ENCODE results near the gene POLRMT.
A peak's percentile ranks its signal among the peaks of the same experiment; 100 is the strongest.

POLRMT gene

GRCh38 chr19:615619-616018, 17.7 kb downstream of the POLRMT start:
- H3K4me1 ChIP-seq (ENCODE audit: insufficient read depth, low read length) = no peaks in the 10 kb centered on the region
- no peaks in the 10 kb centered on the region for H3K27me3 ChIP-seq (ENCODE audit: insufficient read depth, low read length)
- 95% methylated on average over 33 of the region's 33 CpGs for WGBS
- no peaks in the 10 kb centered on the region for H3K9me3 ChIP-seq (ENCODE audit: insufficient read depth, low read depth, low read length)
- H3K27ac ChIP-seq (ENCODE audit: low read depth, low read length) = no peak overlapping the region
- peaks cover 39% of the 10 kb centered on the region for H3K36me3 ChIP-seq (ENCODE audit: insufficient read depth, low read length)
- no peak overlapping the region for H3K9ac ChIP-seq (ENCODE audit: low read depth, low read length)
- no peak overlapping the region for H3K4me3 ChIP-seq (ENCODE audit: low read length)

GRCh38 chr19:613732-614567, 19.4 kb downstream of the POLRMT start:
- Histone ChIP-seq H3K36me3 (ENCODE audit: insufficient read depth, low read length) (peaks cover 25% of the 10 kb centered on the region), H3K9ac (ENCODE audit: low read depth, low read length) (no peak overlapping the region), H3K9me3 (ENCODE audit: insufficient read depth, low read depth, low read length) (no peaks in the 10 kb centered on the region), H3K4me3 (ENCODE audit: low read length) (no peak overlapping the region), H3K4me1 (ENCODE audit: insufficient read depth, low read length) (no peaks in the 10 kb centered on the region), H3K27me3 (ENCODE audit: insufficient read depth, low read length) (no peaks in the 10 kb centered on the region), H3K27ac (ENCODE audit: low read depth, low read length) (no peak overlapping the region)
- 95% methylated on average over 54 of the region's 54 CpGs for WGBS

GRCh38 chr19:612941-613340, 20.4 kb downstream of the POLRMT start:
- Histone ChIP-seq H3K9me3 (ENCODE audit: insufficient read depth, low read depth, low read length) (no peaks in the 10 kb centered on the region), H3K4me1 (ENCODE audit: insufficient read depth, low read length) (no peaks in the 10 kb centered on the region), H3K4me3 (ENCODE audit: low read length) (no peak overlapping the region), H3K27me3 (ENCODE audit: insufficient read depth, low read length) (no peaks in the 10 kb centered on the region), H3K9ac (ENCODE audit: low read depth, low read length) (no peak overlapping the region), H3K36me3 (ENCODE audit: insufficient read depth, low read length) (peaks cover 16% of the 10 kb centered on the region), H3K27ac (ENCODE audit: low read depth, low read length) (no peak overlapping the region)
- 95% methylated on average over 33 of the region's 33 CpGs for WGBS

- no peaks in the 10 kb centered on the region for H3K9me3 ChIP-seq (ENCODE audit: insufficient read depth, low read depth, low read length)
- H3K4me3 ChIP-seq (ENCODE audit: low read length) = no peak overlapping the region
- no peak overlapping the region for H3K27ac ChIP-seq (ENCODE audit: low read depth, low read length)
- WGBS = 83% methylated on average over 12 of the region's 13 CpGs
- H3K4me1 ChIP-seq (ENCODE audit: insufficient read depth, low read length) = no peaks in the 10 kb centered on the region
- peaks cover 11% of the 10 kb centered on the region for H3K36me3 ChIP-seq (ENCODE audit: insufficient read depth, low read length)
- H3K9ac ChIP-seq (ENCODE audit: low read depth, low read length) = no peak overlapping the region
- no peaks in the 10 kb centered on the region for H3K27me3 ChIP-seq (ENCODE audit: insufficient read depth, low read length)
Measured at GRCh38 chr19:611481-611868, 21.9 kb downstream of the POLRMT start.

GRCh38 chr19:610801-611480, 22.4 kb downstream of the POLRMT start:
- no peak overlapping the region; the same call in 1 of the 2 replicates for H3K27ac ChIP-seq (ENCODE audit: low read depth, low read length)
- H3K9me3 ChIP-seq (ENCODE audit: insufficient read depth, low read depth, low read length) = no peaks in the 10 kb centered on the region
- H3K4me1 ChIP-seq (ENCODE audit: insufficient read depth, low read length) = no peaks in the 10 kb centered on the region
- WGBS = 58% methylated on average over 36 of the region's 36 CpGs
- H3K4me3 ChIP-seq (ENCODE audit: low read length) = no peak overlapping the region
- H3K36me3 ChIP-seq (ENCODE audit: insufficient read depth, low read length) = peaks cover 11% of the 10 kb centered on the region
- H3K9ac ChIP-seq (ENCODE audit: low read depth, low read length) = peak overlapping the region; percentile 12; the same call in 1 of the 2 replicates
- H3K27me3 ChIP-seq (ENCODE audit: insufficient read depth, low read length) = no peaks in the 10 kb centered on the region

- no peaks in the 10 kb centered on the region for H3K27me3 ChIP-seq (ENCODE audit: insufficient read depth, low read length)
- H3K4me1 ChIP-seq (ENCODE audit: insufficient read depth, low read length) = no peaks in the 10 kb centered on the region
- H3K9ac ChIP-seq (ENCODE audit: low read depth, low read length) = no peak overlapping the region
- H3K9me3 ChIP-seq (ENCODE audit: insufficient read depth, low read depth, low read length) = no peaks in the 10 kb centered on the region
- H3K27ac ChIP-seq (ENCODE audit: low read depth, low read length) = no peak overlapping the region; the same call in 1 of the 2 replicates
- WGBS = 79% methylated on average over 35 of the region's 38 CpGs
- peaks cover 11% of the 10 kb centered on the region for H3K36me3 ChIP-seq (ENCODE audit: insufficient read depth, low read length)
- no peak overlapping the region for H3K4me3 ChIP-seq (ENCODE audit: low read length)
Measured at GRCh38 chr19:610071-610800, 23.1 kb downstream of the POLRMT start.

- WGBS = 94% methylated on average over 22 of the region's 22 CpGs
- Histone ChIP-seq H3K36me3 (ENCODE audit: insufficient read depth, low read length) (peaks cover 2% of the 10 kb centered on the region; the same call in 1 of the 2 replicates), H3K4me3 (ENCODE audit: low read length) (no peak overlapping the region), H3K9ac (ENCODE audit: low read depth, low read length) (no peak overlapping the region), H3K4me1 (ENCODE audit: insufficient read depth, low read length) (no peaks in the 10 kb centered on the region), H3K9me3 (ENCODE audit: insufficient read depth, low read depth, low read length) (no peaks in the 10 kb centered on the region), H3K27me3 (ENCODE audit: insufficient read depth, low read length) (no peaks in the 10 kb centered on the region), H3K27ac (ENCODE audit: low read depth, low read length) (no peak overlapping the region)
Measured at GRCh38 chr19:609004-609346, 24.4 kb downstream of the POLRMT start.

- Histone ChIP-seq H3K4me1 (ENCODE audit: insufficient read depth, low read length) (no peaks in the 10 kb centered on the region), H3K9me3 (ENCODE audit: insufficient read depth, low read depth, low read length) (no peaks in the 10 kb centered on the region), H3K4me3 (ENCODE audit: low read length) (no peak overlapping the region), H3K27me3 (ENCODE audit: insufficient read depth, low read length) (no peaks in the 10 kb centered on the region), H3K9ac (ENCODE audit: low read depth, low read length) (no peak overlapping the region), H3K36me3 (ENCODE audit: insufficient read depth, low read length) (peaks cover 2% of the 10 kb centered on the region; the same call in 1 of the 2 replicates), H3K27ac (ENCODE audit: low read depth, low read length) (no peak overlapping the region)
- 89% methylated on average over 30 of the region's 30 CpGs for WGBS
Measured at GRCh38 chr19:608155-609003, 25.0 kb downstream of the POLRMT start.

- Histone ChIP-seq H3K27ac (ENCODE audit: low read depth, low read length) (no peak overlapping the region), H3K9me3 (ENCODE audit: insufficient read depth, low read depth, low read length) (no peaks in the 10 kb centered on the region), H3K4me1 (ENCODE audit: insufficient read depth, low read length) (no peaks in the 10 kb centered on the region), H3K9ac (ENCODE audit: low read depth, low read length) (no peak overlapping the region), H3K36me3 (ENCODE audit: insufficient read depth, low read length) (no peaks in the 10 kb centered on the region), H3K4me3 (ENCODE audit: low read length) (no peak overlapping the region), H3K27me3 (ENCODE audit: insufficient read depth, low read length) (no peaks in the 10 kb centered on the region)
- WGBS = 93% methylated on average over 30 of the region's 30 CpGs
Measured at GRCh38 chr19:607301-608154, 25.8 kb downstream of the POLRMT start.

All from HUES64 (cell line).